IMR-90 (cell line): ENCODE results near the gene ANKRD27.

Source experiments
- BHLHE40 ChIP-seq: fragments of 150-350 bp; IDR thresholded peaks from 2 replicates; pipeline ENCODE4 v1.6.1; 2016; ENCODE audit warnings: mild to moderate bottlenecking, low read depth, low read length
- CEBPB ChIP-seq: IDR thresholded peaks from 2 replicates; pipeline ENCODE4 v1.6.1; 2012; ENCODE audit warnings: low read depth, low read length, improper control_type of control experiment
- CTCF ChIP-seq: conservative IDR thresholded peaks from 2 replicates; pipeline ENCODE4 v1.5.1; 2012; ENCODE audit warnings: mild to moderate bottlenecking, low read depth, low read length, improper control_type of control experiment
- ELK1 ChIP-seq: fragments of 150-350 bp; IDR thresholded peaks from 2 replicates; pipeline ENCODE4 v1.6.1; 2016; ENCODE audit warnings: low read depth, mild to moderate bottlenecking, low read length, moderate library complexity, borderline replicate concordance
- MAFK ChIP-seq: IDR thresholded peaks from 2 replicates; pipeline ENCODE4 v1.6.1; 2012; ENCODE audit warnings: low read depth, low read length, improper control_type of control experiment
- MAZ ChIP-seq: IDR thresholded peaks from 2 replicates; pipeline ENCODE4 v1.6.1; 2012; ENCODE audit warnings: low read depth, mild to moderate bottlenecking, low read length, improper control_type of control experiment, moderate library complexity, borderline replicate concordance
- MXI1 ChIP-seq: IDR thresholded peaks from 2 replicates; pipeline ENCODE4 v1.6.1; 2012; ENCODE audit warnings: low read depth, mild to moderate bottlenecking, low read length, moderate library complexity, borderline replicate concordance
- NFE2L2 ChIP-seq: fragments of 150-350 bp; IDR thresholded peaks from 2 replicates; pipeline ENCODE4 v1.6.1; 2016; ENCODE audit warnings: low read depth, mild to moderate bottlenecking, low read length
- POLR2A ChIP-seq: IDR thresholded peaks from 2 replicates; pipeline ENCODE4 v1.6.1; 2012; ENCODE audit warnings: mild to moderate bottlenecking, low read depth, low read length
- USF2 ChIP-seq: fragments of 150-350 bp; IDR thresholded peaks from 2 replicates; pipeline ENCODE4 v1.6.1; 2017; ENCODE audit warnings: mild to moderate bottlenecking, antibody characterized with exemption, low read length, low read depth

- TF ChIP-seq CTCF = no peak
- TF ChIP-seq CEBPB = no peak
- TF ChIP-seq POLR2A = no peak
- TF ChIP-seq USF2 = no peak
- no peak for TF ChIP-seq MAZ
- no peak for TF ChIP-seq BHLHE40
- TF ChIP-seq MXI1 = no peak; the same call in 1 of the 2 replicates
- TF ChIP-seq MAFK = no peak
- no peak for TF ChIP-seq ELK1
- TF ChIP-seq NFE2L2 = no peak
These were observed 21.9 kb downstream of the ANKRD27 start for GRCh38 chr19:32652894-32653598.
